Measurements from ENCODE around the gene TM4SF5.
A peak's percentile ranks its signal among the peaks of the same experiment; 100 is the strongest.
"Not testable (repeated sequence)": the region's sequence is repeated elsewhere in the genome, so short reads cannot be mapped to it uniquely, and the experiment has no call there.

The TM4SF5 gene

DNA sequence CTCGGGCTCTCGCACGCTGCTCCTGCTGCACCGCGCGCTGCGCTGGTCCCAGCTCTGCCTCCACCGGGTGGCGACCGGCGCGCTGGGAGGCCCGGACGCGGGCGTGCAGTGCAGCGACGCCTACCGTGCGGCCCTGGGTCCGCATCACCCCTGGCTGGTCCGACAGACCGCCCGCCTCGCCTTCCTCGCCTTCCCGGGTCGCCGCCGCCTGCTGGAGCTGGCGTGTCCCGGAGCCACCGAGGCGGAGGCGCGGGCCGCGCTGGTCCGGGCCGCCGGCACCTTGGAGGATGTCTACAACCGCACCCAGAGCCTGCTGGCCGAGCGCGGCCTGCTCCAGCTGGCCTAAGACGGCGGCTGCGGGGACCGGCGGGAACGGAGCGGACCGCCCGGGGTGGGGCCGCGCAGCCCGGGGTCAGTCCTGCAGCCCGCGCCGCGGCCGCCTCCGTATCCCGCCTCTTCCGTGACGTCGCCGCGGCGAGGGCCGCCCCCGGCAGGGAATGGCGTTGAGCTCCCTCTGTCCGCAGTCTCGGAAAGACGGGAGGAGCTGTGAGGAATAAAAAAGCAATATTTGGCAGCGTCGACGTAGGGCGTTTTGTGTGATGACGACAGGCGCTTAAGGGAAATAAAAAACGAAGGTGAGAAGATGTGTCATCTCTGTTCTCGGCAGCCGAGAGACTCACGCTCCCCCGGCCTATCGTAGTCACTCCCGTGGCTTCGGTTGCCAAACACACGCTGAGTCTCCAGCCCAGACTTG, 18.4 kb downstream of the TM4SF5 start:
- DNase-seq: peak; percentile 89

- DNase-seq: no peak
Measured at GRCh38 chr17:4790705-4791088, 19.0 kb downstream of the TM4SF5 start.

- DNase-seq: no peak
Measured at GRCh38 chr17:4795168-4795567, 23.5 kb downstream of the TM4SF5 start.

- DNase-seq: peak; percentile 27
Measured at GRCh38 chr17:4796552-4796920, 24.9 kb downstream of the TM4SF5 start.

DNA sequence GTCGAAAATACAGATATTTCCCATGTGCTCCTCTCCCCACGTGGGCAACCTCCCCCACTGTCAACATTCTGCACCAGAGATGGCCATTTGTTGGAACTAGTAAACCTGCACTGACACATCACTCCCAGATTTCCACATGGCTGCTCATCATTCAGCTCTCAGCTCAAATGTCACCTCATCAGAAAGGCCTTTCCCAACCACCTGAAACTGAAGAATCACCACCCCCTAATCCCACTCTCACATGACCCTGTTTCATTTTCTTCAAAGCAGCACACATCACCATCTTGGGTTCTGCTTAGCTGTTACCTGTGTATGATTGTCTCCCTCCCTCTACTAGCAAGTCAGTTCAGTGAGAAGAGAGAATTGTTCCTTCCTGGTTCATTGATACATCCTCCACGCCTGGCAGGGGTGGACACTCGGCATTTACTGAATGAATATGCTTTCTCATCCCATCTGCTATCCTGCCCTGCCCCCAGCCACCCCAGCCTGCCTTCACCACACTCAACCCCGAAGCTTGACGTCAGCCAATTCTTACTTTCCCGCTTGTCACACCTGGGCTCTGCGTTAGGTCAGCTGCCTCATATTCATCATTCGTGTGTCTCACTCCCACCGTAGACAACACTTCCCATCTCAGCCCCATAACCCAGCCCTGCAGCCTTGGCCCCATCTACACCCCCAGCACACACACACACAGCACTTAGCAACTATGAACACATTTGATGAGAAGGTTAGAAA, 28.9 kb downstream of the TM4SF5 start:
- no peak for DNase-seq

- DNase-seq: no peak
Measured at GRCh38 chr17:4802228-4802627, 30.5 kb downstream of the TM4SF5 start, which contains the start of gene C17orf114. Gene C17orf114, minus strand, starts transcription at chr17:4802328.

GRCh38 chr17:4806456-4806776, 34.7 kb downstream of the TM4SF5 start:
- no peak for DNase-seq

DNA sequence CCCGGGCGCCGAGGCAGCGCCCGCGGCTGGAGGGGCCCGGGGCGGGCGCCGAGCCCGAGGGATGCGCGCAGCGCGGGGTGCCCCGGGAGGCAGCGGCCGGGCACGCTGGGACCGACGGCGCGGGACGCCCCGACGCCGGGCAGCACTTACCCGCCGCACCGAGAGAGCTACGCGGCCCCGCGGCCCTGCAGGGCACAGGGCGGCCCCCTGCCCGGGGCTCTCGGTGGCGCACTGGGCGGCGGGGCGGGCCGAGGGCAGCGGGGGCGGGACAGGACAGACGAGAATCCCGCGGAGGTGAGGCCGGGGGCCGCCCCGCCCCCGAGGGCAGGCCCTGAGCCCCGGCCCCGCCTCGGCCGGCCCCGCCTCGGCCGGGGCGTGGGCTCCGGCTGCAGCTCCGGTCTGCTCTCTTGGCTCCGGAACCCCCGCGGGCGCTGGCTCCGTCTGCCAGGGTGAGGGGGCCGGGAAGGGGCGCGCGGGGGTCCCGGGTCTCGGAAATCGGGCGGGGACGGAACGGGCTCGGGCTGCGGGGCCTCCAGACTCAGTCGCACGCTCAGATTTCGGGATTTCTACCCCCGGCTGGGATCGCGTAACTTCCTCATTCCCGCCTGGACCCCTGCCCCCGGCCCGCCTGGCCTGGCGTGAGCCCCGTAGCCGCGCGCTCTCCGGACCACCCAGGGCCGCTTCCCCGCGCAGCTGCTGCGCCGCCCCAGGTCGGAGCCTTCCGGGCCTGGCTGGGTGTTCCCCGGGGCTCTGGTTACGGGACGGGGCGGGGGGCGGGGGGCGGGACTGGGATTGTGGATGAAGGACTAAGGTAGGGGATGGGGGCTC, 35.3 kb downstream of the TM4SF5 start, which contains the start of gene PLD2:
Gene PLD2, plus strand, starts transcription at position 376 of the 828 bp plus-strand sequence. CDS start 621 bp downstream, outside the sequence.
- peak; percentile 80 for DNase-seq

DNA sequence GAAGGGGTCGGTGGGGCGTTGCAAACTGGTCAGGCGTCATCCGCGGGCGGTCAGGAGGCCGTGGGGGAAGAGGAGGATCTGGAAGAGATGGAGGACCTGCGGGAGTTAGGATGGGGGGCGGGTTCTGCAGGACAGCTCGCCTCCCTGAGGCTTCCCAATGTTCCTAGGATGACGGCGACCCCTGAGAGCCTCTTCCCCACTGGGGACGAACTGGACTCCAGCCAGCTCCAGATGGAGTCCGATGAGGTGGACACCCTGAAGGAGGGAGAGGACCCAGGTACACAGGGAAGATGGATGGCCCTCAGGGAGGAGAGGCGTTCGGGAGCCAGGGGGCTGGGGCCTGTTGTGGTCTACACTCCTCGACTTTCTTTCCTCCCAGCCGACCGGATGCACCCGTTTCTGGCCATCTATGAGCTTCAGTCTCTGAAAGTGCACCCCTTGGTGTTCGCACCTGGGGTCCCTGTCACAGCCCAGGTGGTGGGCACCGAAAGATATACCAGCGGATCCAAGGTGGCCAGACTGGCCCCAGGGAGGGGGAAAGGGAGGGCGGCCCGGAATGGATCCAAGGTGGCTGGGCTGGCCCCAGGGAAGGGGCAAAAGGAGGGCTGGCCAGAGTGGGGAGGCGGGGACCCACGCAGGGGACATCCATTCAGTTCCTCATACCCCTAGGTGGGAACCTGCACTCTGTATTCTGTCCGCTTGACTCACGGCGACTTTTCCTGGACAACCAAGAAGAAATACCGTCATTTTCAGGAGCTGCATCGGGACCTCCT, 36.1 kb downstream of the TM4SF5 start:
- DNase-seq: no peak

DNA sequence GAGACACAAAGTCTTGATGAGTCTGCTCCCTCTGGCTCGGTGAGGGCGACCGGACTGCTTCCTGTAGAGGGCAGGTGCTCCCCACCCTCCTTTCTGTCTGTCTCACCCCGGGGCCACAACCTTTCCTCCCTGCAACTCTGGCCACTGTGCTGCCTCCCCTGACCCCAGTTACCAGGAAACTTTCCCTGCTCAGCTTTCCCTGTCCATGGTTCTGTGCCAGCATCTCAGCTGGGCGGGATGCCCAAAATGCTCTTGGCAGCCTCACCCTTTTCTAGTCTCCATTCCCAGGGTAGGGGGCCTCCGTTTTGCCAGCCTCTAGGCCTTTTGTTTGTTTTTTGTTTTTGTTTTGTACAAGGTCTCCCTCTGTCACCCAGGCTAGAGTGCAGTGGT, 36.7 kb downstream of the TM4SF5 start:
- DNase-seq: no peak

GRCh38 chr17:4810696-4811290, 39.1 kb downstream of the TM4SF5 start:
- DNase-seq: no peak

DNA sequence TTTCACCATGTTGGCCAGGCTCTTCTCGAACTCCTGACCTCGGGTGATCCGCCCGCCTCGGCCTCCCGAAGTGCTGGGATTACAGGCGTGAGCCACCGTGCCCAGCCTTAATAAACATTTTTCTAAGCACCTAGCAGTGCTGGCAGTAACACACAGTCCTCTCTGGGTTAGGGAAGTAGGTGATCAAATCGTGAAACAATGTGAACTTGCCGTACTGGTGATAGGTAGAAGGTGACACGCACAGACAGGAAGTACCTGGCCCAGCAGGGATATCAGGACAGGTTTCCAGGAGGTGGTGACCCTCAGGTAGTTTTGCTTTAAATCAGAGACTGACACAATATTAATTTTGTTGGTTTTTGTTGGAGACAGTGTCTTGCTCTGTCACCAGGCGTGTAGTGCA, 39.8 kb downstream of the TM4SF5 start:
- no peak for DNase-seq

GRCh38 chr17:4812690-4813089, 41.0 kb downstream of the TM4SF5 start:
- no peak for DNase-seq

- no peak for DNase-seq
Measured at GRCh38 chr17:4815043-4815675, 43.5 kb downstream of the TM4SF5 start.

GRCh38 chr17:4816826-4817225, 45.1 kb downstream of the TM4SF5 start:
- DNase-seq: no peak

DNA sequence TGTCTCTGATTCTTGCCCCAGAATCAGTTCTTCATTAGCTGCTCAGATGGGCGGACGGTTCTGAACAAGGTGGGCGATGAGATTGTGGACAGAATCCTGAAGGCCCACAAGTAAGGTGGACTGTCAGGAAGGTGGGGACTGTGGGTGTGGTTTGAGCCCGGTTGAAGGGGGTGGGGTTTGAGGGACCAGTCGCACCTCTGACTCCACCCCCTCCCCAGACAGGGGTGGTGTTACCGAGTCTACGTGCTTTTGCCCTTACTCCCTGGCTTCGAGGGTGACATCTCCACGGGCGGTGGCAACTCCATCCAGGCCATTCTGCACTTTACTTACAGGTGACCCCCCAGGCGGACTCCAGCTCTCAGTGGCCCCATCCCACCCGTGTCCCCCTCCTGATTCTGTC, 46.6 kb downstream of the TM4SF5 start:
- DNase-seq: no peak

- no peak for DNase-seq
Measured at GRCh38 chr17:4822835-4823234, 51.1 kb downstream of the TM4SF5 start.

DNA sequence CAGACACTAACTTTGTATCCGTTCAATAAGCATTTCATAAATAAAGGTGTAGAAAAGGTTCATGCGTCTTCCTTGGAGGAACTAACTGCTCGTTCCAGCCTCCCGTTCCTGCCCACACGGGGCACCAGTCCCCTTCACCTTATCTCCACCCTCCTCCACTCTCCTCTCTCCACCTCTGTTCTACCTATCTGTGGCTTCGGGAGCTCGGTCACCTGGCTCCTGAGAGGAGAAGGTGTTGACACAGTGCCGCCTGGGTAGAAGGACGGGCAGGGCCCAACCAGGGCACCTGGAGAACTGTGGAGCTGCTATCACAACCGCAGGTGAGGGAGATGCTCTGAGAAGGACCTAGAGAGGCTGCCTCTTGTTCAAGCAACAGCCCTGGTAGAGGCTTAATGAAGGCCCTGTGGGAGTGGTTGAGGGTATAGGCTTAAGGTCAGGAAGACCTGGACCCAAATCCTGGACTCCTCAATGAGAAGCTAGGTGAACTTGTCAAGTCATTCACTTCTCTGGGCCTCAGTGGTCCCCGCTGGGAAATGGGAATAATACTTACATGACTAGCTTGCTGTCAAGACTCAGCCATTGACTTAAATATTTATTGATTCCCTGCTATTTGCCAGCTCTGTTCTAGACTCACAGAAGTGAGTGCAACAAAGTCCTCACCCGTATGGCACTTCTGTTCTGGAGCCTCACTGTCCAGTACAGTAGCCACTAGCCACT, 51.8 kb downstream of the TM4SF5 start:
- no peak for DNase-seq

- no peak for DNase-seq
Measured at GRCh38 chr17:4827399-4827798, 55.7 kb downstream of the TM4SF5 start.

- DNase-seq: not testable (repeated sequence)
Measured at GRCh38 chr17:4832829-4833177, 61.1 kb downstream of the TM4SF5 start.
